Hippocampal formation (tissue), 2 donors: ENCODE measurements around the gene POLR3E.
"Not testable (repeated sequence)": the region's sequence is repeated elsewhere in the genome, so short reads cannot be mapped to it uniquely, and the experiment has no call there.

ENCODE experiments used
- DNase-seq, 2 donors: peaks; one replicate each; lab custom pipeline; 2025; lab: John Stamatoyannopoulos, UW

POLR3E gene

DNA sequence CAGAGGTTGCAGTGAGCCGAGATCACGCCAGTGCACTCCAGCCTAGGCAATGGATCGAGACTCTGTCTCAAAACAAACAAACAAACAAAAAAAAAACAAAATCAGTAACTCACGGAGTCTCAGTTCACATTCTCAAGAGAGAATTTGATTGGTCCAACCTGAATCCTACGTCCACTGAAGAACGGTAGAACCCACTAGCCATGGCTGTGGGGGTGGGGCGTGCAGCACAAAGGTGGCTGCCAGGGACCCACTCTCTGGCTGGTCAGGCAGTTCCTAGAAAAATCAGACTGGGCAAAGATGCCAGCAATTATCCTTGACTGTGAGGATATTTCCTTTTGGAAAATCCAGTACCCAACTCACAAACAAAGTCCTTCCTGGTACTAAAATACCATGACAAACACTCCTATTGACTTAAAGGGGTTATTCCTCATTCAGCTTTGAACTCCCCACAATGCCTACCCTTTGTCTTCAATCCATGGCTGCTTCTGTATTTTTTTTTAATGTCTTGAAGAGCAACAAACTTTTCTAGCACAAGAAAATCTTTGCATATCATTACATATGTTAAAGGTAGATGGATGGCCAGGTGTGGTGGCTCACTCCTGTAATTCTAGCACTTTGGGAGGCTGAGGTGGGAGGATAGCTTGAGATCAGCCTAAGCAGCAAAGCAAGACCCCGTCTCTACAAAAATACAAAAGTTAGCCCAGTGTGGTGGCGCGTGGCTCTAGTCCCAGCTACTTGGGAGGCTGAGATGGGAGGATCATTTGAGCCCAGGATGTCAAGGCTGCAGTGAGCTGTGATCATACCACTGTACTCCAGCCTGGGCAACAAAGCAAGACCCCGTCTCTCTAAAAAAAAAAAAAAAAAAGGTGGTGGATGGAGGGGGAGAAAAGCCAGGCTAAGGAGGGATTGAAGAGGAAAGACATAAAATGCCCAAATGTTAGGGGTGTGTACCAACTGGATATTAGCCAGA is 3.8 kb upstream of the POLR3E start:
- DNase-seq: no peak

DNA sequence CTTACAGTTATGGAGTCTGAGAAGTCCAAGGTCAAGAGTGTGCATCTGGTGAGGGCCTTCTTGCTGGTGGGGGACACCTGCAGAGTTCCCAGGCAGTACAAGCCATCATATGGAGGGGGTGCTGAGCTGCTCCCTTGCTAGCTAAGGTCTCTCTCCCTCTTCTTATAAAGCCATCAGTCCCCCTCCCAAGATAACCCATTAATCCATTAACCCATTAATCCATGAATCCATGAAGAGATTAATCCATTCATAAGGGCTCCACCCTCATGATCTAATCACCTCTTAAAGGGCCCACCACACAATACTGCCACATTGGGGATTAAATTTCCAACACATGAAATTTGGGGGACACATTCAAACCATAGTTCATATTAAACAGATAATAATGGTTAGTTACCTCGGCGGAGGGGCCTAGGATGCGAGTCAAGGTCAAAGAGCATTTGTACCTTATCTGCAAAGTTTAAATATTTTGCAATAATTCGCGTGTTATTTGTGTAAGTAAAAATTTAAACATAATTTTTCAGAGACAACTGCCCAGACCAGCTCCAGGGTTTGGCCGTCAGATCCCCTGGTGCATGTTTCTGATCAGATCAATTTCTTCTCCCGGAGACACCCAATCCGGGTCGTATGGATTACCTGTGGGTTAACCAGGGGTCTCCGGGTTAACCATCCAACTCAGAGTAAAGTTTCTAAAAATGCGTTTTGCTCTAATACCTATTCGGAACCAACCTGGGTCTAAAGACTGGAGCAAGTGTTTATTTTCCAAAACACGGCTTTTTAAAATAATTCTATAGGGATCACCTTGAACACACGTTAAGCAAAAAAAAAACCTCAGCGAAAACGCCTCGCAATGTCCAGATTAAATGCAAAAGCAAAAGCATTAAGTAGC is 740 bp upstream of the POLR3E start:
- DNase-seq: no peak

- peak; percentile 58 to 60 for DNase-seq
Measured at GRCh38 chr16:22297871-22298733, 893 bp downstream of the POLR3E start.

- no peak for DNase-seq
Measured at GRCh38 chr16:22299036-22299435, 1.8 kb downstream of the POLR3E start.

GRCh38 chr16:22300427-22301071 is 3.3 kb downstream of the POLR3E start:
- DNase-seq: peak; percentile 63 to 67

GRCh38 chr16:22301423-22301822 is 4.2 kb downstream of the POLR3E start:
- DNase-seq: not testable (repeated sequence)

DNA sequence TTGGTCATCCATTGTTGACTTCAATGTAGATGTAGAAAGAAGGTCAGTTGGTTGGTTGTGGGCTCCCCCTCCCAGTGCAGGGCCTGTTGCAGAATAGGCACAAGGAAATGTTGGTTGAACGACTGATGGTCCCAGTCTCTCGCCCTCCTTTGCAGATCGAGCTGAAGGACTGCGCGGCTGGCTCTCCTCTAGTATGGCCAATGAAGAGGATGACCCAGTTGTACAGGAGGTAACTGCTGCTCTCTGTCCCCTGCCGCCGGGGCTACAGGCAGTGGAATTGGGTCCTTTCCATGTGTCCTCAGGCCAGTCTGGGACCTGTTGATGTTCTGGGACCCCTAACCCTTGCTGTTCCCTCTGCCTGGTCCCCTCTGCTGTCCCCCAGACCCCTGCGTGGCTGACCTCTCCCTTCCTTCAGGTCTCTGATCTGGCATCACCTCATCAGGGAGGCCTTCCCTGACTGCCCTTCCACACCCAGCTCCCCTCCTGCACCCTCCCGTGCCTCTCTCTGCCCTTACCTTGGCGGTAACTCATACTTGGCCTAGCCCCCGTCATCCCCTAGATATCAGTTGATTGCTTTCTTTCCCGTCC is 5.7 kb downstream of the POLR3E start:
- no peak for DNase-seq

- DNase-seq: no peak
Measured at GRCh38 chr16:22304411-22304810, 7.2 kb downstream of the POLR3E start.

- no peak for DNase-seq
Measured at GRCh38 chr16:22306788-22307187, 9.6 kb downstream of the POLR3E start.

DNA sequence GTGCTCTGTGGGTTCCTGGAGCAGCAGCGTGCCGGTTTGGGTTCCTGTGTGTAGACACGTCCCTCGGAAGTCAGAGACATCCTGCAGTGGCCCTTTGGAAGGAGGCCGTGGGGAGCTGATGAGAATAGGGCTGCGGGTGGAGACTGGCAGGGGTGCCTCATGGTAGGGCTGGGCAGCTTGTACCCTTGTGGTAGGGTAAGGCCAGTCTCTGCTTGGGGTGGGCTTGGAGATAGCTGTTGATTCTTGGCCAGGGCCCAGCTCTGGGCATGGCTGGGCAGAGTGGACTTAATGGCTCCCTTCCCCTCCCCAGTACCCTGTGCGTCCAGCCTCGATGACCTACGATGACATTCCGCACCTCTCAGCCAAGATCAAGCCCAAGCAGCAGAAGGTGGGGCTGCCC is 10.6 kb downstream of the POLR3E start:
- DNase-seq: no peak

DNA sequence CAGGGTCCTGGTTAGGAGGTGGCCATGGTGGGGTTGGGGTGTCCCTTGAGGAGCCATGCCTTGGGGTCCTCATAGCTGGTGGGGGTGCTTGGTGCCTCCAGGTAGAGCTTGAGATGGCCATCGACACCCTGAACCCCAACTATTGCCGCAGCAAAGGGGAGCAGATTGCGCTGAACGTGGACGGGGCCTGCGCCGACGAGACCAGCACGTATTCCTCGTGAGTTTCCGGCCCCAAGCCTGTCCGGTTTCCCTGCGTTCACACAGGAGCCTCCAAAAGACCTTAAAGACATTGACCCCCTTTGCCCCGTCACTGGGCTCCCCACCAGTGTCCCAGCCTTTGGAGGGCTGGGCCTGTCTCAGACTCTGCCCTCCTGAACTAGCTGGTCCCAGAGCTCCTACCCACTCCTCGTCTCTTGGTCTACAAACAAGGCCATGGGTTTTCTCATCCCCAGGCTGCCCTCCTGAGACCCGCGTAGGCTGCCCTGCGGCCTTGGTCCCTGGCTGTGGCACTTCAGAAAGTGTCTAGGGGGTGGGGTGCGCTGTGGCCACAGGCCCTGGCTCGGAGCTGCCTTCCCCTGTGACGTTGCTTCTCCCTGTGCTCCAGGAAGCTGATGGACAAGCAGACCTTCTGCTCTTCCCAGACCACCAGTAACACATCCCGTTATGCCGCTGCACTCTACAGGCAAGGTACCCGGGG is 11.8 kb downstream of the POLR3E start:
- DNase-seq: no peak

DNA sequence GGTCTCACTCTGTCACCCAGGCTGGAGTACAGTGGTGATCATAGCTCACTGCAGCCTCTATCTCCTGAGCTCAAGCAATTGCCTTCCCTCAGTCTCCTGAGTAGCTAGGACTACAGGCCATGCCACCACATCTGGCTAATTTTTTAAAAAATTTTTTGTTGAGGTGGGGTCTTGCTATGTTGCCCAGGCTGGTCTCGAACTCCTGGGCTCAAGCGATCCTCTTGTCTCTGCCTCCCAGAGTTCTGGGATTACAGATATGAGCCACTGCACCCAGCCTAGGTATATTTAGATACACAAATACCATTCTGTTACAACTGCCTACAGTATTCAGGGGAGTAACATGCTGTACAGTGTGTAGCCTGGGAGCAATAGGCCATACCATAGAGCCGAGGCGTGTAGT is 14.3 kb downstream of the POLR3E start:
- DNase-seq: no peak

DNA sequence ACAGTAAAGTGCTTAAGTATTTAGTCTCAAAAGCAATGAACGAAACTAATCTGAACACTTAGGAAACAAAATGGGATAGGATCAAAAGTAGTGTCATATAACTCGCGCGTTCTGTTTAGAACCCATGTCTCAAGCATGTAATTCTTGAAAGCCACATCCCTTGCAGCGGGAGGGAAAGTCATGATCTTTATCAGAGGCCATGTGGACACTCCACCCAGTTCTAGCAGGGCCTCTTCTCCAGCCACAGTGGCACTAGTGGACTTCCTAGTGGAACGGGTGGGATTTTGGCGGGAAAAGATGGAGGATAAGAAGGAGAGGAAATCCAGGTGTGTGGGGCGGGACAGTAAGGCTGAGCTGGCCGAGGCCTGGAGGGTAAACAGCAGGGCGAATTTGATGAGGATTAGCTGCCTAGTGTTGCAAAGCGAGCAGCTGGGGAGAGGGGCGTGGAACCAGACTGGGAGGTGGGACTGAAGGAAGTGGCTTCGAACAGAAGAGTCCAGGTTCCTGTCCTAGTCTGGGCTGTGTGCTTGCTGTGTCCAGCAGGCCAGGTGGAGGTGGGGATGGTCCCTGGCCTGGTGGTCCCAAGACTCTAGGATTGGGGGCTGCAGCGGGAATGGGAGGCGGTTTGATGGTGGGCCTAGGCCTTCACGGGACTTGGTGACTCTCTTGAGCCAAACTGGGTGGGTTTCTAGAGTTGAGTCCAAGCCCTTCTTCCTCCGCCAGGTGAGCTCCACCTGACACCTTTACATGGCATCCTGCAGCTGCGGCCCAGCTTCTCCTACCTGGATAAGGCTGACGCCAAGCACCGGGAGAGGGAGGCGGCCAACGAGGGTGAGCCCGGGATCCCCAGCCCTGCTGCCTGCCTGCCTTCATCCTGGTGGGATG is 15.9 kb downstream of the POLR3E start:
- DNase-seq: no peak

DNA sequence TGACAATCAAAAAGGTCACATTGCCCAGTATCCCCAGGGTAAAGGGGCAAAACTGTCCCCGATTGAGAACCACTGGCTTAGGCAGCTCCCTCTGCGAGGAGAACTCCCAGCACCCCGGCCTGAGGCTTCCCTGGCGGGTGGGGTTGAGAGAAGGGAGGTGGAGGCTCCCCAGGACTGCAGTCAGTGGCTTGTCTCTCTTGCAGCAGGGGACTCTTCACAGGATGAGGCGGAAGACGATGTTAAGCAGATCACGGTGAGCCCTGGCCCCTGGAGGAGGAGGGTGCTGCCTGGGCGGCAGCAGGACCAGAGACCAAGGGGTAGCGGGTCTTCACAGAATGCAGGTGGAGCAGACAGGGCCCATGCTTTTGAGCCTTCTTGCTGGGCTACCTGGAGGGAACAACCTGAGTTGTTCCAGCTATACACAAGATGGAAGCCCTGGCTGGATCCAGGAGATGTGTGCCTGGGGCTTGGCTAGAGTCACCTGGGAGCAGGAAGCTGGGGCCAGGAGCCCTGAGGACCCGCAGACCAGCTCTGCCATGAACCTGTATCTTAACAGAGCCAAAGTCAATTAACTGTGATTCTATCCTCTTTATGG is 16.8 kb downstream of the POLR3E start:
- DNase-seq: no peak

DNA sequence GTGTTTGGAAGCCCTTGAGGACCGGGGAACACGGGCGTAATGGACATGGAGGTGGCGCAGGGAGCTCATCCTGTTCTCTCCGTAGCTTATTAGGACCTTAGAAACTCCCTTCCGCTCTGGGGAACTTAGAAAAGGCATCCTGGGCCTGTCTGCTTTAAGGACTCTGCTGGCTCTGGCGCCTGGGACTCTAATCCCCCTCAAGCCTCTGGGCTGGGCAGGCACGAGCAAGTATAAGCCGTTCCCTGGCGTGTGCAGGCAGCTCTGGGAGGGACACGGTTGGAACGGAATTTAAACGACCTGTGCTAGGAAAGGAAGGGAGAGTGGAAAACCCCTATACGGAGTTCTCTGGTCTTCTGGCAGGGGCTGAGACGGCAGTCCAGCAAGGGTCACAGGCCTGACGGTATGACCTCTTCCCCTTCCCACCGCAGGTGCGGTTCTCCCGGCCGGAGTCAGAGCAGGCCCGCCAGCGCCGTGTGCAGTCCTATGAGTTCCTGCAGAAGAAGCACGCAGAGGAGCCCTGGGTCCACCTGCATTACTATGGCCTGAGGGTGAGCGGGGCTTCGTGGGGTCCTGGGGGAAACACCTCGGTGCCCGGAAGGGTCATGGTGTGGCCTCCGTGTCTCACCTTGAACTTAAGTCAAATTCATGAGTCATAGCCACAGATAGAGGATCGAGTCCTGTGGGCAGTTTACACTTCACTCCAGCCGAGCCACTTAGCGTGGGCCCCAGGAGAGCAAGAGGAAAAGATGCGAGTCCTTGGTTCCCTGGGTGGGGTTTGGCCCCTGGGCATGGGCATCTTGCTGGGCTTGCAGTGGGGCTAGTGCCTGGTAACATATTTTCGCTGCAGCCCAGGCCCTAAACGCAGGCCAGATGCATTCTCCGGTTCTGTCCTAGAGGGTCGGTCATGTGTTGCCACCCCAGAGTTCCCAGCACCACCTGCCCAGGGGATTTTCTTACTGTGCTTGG is 17.7 kb downstream of the POLR3E start:
- no peak for DNase-seq

GRCh38 chr16:22315979-22316378 is 18.8 kb downstream of the POLR3E start:
- DNase-seq: no peak

GRCh38 chr16:22316411-22316811 is 19.2 kb downstream of the POLR3E start:
- DNase-seq: no peak
